Mammary epithelial cell (primary cell): ENCODE results near the gene ARHGEF28.

Experiments
- CTCF ChIP-seq, 2 donors: IDR thresholded peaks in 1 of 2; conservative IDR thresholded peaks in 1 of 2; 2 replicates each; pipeline ENCODE4 v1.5.1; 2011 to 2012; ENCODE audit warnings: inconsistent platforms in 2 of 2, low read length in 2 of 2, mild to moderate bottlenecking in 2 of 2, control low read depth in 1 of 2, low read depth in 1 of 2; ENCODE audit not compliant: insufficient read depth in 1 of 2; ENCODE audit errors: extremely low read depth in 1 of 2
- EZH2 ChIP-seq: IDR thresholded peaks from 2 replicates; pipeline ENCODE4 v1.6.1; 2012; ENCODE audit warnings: low read length, inconsistent platforms, borderline replicate concordance

- TF ChIP-seq CTCF (conservative IDR thresholded peaks at IDR 0.05 in 1 of 2, IDR thresholded peaks at IDR 0.05 in 1 of 2; ENCODE audit: extremely low read depth in 1 of 2, insufficient read depth in 1 of 2, low read depth in 1 of 2, low read length in 2 of 2) (no peak), EZH2 (no peak)
Observed at GRCh38 chr5:73822278-73822988, 196.4 kb downstream of the ARHGEF28 start.
